Measurements from ENCODE around the gene PROM2.

Gene PROM2

GRCh38 chr2:95308426-95308990 lies 34.3 kb downstream of the PROM2 start:
- FAIRE-seq, result no peak

DNA sequence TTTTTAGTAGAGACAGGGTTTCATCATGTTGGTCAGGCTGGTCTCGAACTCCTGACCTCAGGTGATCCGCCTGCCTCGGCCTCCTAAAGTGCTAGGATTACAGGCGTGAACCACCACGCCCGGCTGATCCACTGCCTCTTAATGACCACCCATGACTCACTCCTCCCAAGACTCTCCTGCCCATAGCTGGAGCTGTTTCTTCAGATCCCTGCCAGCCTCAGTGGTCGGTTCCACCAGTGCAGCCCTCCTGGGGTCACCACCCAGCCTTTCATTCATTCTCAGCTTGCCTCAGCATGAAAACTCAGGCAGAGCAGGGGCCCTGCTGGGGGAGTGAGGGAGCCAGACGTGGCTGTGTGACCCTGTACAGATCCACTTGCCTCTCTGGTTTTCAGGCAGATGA lies 35.4 kb downstream of the PROM2 start:
- FAIRE-seq, result no peak

GRCh38 chr2:95310216-95310615 lies 36.0 kb downstream of the PROM2 start:
- FAIRE-seq, result no peak

DNA sequence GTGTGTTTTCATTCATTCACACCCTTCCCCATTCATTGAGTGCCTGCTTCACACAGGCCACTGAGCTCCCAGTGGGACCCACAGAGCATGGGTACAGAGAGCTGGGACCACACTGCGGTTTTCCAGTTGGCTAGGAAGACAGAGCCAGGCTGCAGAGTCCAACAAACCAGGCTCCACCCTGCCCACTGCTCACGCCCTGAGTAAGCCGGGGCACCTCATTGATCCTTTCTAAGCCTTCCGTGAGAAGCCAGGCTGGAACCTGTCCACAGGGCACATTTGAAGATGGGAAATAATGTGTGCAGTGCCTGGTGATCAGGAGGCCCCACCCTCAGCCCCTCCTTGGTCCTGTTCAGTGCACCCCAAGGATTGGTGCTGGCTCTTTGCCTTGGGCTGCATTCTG lies 36.4 kb downstream of the PROM2 start:
- FAIRE-seq, result no peak

- no peak for FAIRE-seq
These were observed 37.7 kb downstream of the PROM2 start for GRCh38 chr2:95311815-95312542.

DNA sequence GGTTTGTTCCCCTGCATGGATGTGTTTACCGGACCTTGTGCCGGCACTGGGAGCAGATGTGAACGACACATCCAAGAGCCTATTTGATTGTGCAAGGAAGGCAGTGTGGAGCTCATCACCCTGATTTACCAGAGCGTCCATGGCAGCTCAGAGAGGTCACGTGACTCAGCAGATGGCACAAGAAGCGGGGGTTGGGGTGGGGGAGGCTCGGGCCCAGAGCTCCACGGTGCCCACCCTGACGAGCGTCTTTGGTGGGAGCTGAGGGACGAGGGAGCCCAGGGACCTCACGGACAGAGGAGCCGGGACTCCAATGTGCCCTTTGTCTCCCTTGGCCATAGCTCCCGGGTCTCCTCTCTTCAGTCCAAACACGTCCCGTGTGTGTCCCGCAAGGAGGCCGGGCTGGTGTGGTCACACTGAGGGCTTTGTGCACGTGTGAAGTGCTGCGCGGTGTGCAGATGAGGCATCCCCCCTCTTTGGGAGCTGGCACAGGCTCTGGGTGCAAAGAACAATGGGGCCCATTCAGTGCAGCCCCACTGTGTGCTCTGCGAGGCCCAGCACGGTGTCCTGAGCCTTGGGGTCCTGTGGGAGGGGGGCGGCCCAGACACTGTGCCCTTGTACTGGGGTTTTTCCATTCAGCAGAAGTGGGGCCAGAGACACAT lies 38.4 kb downstream of the PROM2 start:
- FAIRE-seq, result no peak

DNA sequence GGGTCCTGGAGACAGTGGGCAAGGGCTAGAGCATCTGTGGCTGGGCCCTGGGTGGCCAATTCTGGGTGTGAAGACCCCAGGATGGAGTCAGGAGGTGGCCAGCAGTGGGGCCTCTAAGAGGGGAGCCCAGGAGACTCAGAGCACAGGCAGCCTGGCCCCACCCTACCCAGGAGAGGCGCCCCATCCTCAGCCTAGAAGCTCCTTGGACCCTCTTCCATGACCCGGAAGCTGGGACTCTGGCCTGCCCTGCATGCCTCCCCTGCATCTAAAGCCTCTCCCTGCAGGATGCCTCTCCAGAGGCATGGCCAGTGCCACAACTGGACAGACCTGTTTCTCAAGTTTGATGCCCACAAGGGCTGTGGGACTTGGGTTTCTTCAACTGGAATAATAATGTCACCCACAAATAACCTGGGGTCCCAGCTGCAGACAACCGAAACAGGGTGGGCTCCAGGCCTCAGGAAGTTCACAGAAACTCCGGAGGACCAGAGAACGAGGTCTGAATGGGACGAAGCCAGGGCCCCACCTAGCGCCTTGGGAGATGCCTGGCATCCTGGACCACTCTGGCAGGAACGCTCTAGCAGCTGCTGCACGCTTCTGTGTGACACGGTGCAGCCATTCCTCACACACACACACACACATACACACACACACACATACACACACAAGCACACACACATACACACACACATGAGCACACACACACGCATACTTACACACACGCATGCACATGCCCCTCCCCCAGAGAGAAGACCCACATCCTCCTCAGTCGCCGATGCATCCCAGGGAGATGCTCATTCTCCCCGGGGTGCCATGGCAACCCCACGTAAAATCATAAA lies 39.3 kb downstream of the PROM2 start:
- FAIRE-seq, result no peak

- no peak for FAIRE-seq
These were observed 40.3 kb downstream of the PROM2 start for GRCh38 chr2:95314598-95314963.

DNA sequence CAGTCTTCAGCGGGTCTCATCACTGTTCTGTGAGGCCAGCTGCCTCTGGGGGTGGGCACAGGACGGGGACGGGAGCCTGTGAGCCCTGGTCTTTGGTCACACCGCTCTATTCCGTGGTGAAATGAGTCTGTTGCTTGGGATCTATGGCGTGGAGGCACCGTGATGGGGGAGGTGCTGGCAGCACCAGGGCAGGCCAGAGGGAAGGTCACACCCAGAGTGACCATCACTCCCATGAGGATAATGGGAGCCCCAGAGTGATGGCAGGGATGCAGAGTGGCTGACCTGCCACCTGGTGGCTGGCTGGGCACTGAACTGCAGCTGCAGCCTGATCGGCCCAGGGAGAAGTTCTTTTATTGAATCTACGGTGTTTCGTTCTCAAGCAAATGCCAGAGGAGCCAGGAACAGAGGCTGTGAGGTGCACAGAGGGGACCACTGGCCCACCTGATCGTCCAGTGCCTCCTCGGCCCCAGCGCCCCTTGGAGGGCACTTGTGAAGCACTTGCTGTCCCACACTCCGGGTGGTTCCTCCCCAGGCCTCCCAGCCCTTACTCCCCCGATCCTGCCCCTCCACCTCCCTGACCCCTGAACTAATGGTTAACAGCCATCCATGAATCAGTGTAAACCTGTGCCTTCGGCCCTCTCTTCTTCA lies 40.8 kb downstream of the PROM2 start:
- no peak for FAIRE-seq

DNA sequence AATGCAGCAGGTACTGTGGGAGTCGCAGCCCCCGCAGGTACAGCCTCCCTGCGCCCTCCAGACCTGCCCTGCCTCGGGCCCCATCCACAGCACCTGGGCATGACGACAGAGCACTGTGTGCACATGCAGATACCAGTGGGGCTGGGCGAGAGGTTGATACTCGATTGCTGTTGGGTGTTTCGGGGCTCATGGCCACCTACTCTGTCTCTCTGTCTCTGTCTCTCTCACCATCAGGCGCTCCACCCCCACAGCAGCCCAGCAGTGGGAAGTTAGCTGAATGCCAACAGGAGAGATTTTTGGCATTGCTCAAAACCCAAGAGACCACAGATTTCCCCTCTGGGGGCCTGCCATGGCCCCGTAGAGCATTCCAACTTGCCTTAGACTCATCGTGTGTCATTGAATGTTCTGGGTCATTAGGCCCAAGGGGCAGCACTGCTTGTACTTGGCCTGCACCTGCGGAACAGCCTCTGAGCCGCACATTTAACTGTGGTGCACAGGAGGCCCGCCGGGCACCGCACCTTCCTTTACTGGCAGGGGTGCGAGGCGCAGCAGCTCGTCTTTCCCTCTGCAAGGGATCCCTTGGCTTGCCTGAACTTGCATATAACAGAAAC lies 41.7 kb downstream of the PROM2 start:
- FAIRE-seq, result no peak

DNA sequence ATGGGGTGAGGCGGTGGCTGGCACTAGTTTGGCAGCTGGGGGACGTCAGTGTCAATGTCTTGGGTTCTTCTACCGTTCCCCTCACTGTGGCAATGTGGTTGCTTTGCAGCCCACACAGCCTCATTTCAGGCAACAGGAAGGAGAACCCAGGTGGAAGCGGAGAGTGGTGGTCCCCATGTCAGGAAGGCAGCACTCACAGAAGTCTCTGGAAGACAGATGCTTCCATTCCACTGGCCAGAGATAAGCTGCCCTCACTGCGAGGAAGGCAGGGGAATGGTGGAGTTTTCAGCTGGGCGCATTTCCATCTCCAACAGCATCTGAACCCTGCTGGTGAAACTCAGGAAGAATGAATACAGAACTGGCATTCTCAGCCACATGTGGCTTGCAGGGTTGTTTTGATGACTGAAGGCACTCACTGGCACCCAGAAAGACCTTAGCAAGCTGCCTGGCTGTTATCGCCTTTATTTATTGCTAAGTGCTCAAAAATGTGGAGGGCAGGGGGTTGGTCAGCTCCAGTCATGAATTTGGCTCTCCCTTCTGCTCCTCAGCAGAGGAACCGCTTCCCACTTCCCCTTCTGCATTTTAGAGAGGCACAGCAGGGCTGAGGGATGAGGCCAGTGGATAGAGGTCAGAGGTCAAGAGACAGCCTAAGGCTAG lies 42.3 kb downstream of the PROM2 start:
- no peak for FAIRE-seq

- no peak for FAIRE-seq
These were observed 42.9 kb downstream of the PROM2 start for GRCh38 chr2:95317123-95317500.

DNA sequence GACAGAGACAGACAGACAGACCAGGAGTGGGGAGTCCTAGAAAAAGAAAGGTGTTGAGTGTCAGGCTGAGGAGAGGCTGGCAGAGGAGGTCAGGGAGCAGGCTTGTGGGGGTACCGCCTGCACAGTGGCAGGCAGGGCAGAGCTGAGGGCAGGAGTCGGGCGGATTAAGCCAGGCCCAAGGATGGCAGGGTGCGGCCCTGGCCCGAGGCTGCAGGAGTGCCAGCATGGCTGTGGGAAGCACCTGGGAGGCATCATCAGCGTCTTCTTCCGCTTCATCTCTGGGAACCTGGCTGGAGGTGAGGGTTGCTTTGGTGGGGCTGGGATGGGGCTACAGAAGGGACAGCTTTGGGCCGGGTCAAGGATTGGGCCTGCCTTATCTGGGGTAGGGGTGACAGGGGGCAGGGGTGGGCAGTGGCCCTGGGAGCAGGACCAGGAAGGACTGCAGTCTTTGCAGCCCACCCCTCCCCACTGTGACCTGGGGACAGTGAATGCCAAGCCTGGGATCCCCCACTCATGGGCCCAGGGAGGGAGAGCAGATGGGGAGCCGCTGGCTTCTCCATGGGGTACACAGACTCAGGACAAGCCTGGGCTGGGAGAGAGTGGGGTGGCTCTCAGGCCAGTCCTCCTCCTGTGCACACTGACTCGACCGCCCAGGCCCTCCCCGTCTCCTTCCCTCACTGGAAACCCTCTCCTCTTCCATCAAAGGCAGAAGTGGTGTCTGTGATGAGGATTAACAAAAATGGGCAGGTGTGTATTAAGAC lies 43.6 kb downstream of the PROM2 start:
- FAIRE-seq, result no peak

DNA sequence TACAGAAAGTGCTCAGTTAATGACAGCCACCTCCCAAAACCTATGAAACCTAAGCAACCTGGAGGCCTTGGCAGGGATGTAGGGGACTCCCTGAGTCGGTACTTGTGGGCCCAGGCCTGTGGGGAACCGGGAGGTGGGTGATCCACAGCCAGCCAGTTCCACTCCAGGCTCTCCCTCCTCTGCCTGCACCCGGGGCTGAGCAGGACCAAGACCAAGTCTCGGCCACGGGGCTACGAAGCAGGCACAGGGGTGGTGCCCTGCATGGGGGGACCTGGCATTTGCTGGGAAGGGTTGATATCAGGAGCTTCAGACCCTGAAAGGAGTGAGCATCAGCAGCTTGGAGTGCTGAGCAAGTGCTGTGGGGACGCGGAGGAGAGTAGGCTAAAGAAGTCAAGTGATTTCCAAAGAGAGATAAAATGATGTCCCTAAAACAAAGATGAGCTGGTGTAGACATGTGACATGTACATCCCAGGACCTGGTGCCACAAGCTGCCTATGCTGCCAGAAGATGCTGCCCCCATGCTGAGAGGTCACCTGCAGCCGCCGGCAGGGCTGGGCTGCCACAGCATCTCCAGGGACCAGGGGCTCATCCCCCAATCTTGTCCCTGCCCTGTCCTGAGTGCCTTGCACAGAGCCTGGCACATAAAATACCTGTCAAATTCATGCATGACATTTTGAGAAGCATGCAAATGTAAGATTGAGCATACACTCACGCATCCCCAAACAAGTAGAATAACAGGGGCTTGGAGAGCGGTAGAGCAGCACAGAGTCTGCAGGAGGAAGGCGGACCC lies 44.4 kb downstream of the PROM2 start:
- FAIRE-seq, result no peak

DNA sequence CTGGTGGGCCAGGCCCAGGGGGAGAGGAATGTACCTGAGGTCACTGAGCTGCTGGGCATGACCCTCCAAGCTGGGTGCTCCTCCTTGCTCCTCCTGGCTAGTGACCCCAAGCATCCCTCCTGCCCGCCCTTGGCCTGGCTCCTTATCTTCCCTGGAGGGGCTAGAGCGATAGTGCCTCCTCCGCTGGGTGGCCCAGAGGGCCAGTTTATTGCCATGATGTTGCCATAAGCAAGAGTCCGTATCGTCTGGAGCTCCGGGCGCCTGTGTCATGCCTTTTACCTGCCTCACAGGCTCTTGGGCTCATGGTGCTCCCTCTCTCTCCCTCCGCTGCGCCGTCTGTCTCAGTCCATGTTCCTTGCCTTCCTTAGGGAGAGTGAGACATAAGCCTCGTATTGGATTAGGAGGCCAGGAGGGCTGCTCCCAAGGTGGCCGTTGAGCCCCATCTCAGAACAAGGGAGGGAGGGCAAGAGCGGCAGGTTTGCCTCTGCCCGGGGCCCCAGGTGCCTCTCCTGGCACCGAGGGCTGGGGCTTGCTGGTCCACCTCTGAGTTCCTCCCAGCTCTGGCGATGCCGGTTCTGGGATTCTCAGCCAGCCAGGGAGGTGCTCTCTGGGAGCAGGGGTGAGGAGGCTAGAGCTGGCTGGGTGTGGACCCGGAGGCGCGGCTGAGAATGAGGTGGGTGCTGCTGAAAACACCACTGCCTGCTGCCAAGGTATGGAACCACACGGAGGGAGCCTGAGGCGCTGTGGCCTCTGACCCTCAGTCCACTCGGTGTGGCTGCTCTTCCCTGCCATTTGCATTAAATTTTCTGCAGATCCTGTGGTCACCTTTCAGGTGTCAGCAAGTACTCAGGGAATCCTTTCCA lies 45.5 kb downstream of the PROM2 start:
- no peak for FAIRE-seq

GRCh38 chr2:95320344-95320712 lies 46.1 kb downstream of the PROM2 start:
- FAIRE-seq, result no peak

DNA sequence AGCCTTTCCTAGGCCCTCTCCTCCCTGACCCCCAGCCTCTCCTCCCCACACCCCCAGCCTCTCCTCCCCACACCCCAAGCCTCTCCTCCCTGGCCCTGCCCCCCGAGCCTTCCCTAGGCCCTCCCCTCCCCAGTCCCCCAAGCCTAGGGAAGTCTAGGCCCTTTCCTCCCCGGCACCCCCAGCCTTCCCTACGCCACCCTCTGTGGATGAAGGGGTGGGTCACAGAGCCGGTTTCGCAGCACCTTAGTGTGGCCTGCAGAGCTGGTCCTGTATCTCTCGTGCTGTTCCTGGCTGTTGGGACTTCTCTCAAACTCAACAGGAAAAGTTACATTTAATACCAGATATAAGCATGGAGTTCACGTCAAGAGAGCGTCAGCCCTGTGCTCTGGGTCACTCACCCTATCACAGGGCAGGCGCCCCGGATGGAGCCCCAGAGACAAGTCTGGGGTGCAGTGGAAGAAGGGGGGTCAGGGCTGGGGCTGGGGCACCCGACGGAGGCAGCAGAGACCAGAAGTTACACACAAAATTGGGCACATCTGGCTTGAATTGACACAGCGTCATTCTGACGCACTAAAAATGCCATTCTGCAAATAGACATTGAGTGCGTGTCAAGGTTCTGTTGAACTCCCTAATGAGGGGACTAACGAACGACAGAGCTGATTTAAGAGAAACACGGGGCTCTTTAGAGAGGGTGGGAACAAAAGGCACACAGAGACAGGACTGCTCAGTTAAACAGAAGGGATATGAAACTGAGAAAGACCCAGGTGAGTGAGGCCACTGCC lies 46.9 kb downstream of the PROM2 start:
- FAIRE-seq, result no peak

- no peak for FAIRE-seq
These were observed 49.3 kb downstream of the PROM2 start for GRCh38 chr2:95323347-95324155.
